ENCODE measurements around the gene POLDIP2. TPM values are rescaled to one million over a fixed set of nuclear protein-coding genes. Genes with fewer than 3 reads are reported as not detected.

POLDIP2 gene
- total RNA-seq, 1 experiment from 2014 or later: 82.8 TPM

DNA sequence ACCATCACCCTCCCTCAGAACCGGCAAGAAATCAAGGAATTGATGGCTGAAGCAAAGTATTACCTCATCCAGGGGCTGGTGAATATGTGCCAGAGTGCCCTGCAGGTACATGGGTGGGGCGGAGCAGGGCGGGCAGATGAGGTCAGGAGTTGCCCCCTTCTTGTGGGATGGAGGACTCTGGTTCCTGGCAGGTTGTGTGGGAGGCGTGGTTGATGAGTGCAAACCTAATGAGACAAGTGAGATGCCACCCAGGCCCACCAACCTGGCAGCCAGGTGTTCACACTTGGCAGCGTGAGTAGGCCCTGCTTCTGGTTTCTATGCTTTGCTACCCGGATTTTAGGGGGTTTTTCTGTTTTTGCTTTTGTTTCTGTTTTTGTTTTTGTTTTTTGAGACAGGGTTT is 17.0 kb downstream of the POLDIP2 start:
- no peak overlapping the region for H3K4ac ChIP-seq (ENCODE audit: low read depth, low read length)
- no peak overlapping the region for H3K4me2 ChIP-seq (ENCODE audit: insufficient read depth, insufficient read length, low read length)
- no peak overlapping the region for H3K14ac ChIP-seq (ENCODE audit: insufficient read depth, low read length)
- Mint-ChIP-seq H3K27ac (no peak overlapping the region), H3K27me3 (ENCODE audit: low read depth) (no peaks in the 10 kb centered on the region), H3K36me3 (ENCODE audit: insufficient read depth in 1 of 3, low read depth in 3 of 3) (peaks cover 7 to 46% (median 46%) of the 10 kb centered on the region in 3 experiments; a peak in 5 of 7 replicates), H3K9me3 (no peaks in the 10 kb centered on the region), H3K4me3 (no peak overlapping the region), H3K4me1 (peaks cover 6 to 13% of the 10 kb centered on the region in 2 experiments)
- no peak overlapping the region for H3K56ac ChIP-seq (ENCODE audit: insufficient read length, low read depth, low read length)
- no peak overlapping the region for H4K8ac ChIP-seq (replicated peaks; ENCODE audit: insufficient read length, low read depth, low read length)
- H3K9ac ChIP-seq (ENCODE audit: extremely low read depth, insufficient read length, low read length): no peak overlapping the region
- no peak overlapping the region for H3K27ac ChIP-seq (ENCODE audit: insufficient read length, low read depth, low read length)
- H3T11ph ChIP-seq (ENCODE audit: low read length): no peak overlapping the region
- no peak overlapping the region for H2BK20ac ChIP-seq (ENCODE audit: low read depth, low read length, poor library complexity, severe bottlenecking)
- no peak overlapping the region for H2BK5ac ChIP-seq (ENCODE audit: insufficient read length, low read length)
- H3K79me1 ChIP-seq (ENCODE audit: insufficient read depth, low read depth, low read length, poor library complexity, severe bottlenecking): no peaks in the 10 kb centered on the region
- H3K23me2 ChIP-seq (ENCODE audit: insufficient read length, low read depth, low read length, poor library complexity, severe bottlenecking): peaks cover 9% of the 10 kb centered on the region
- no peak overlapping the region for H2BK15ac ChIP-seq (ENCODE audit: low read depth, low read length)
- H2AK5ac ChIP-seq (ENCODE audit: insufficient read length, low read length): no peak overlapping the region
- H3K27me3 ChIP-seq (ENCODE audit: insufficient read depth, low read length): no peaks in the 10 kb centered on the region
- H3K79me2 ChIP-seq (ENCODE audit: insufficient read depth, low read length): no peaks in the 10 kb centered on the region; the same call in 1 of the 2 replicates
- no peak overlapping the region for H4K91ac ChIP-seq (ENCODE audit: insufficient read length, low read depth, low read length)
- H4K20me1 ChIP-seq (ENCODE audit: control insufficient read depth, insufficient read depth, insufficient read length): no peaks in the 10 kb centered on the region
- peaks cover 4% of the 10 kb centered on the region; the same call in 1 of the 2 replicates for H3K4me1 ChIP-seq (ENCODE audit: insufficient read depth, low read length)
- WGBS (ENCODE audit: extremely low coverage, insufficient read length, low lambda C conversion rate): no CpG with 5 or more reads among the region's 6 CpGs
- no peak overlapping the region for H2BK12ac ChIP-seq (ENCODE audit: insufficient read length, low read depth, low read length)
- no peak for TF ChIP-seq CTCF (conservative IDR thresholded peaks at IDR 0.05)
- H2BK120ac ChIP-seq (ENCODE audit: low read depth, low read length, poor library complexity, severe bottlenecking): no peak overlapping the region
- no peak overlapping the region for H3K23ac ChIP-seq (ENCODE audit: insufficient read length, low read depth, low read length)
- no peak overlapping the region for H2AFZ ChIP-seq (ENCODE audit: low read length)
- no peak for DNase-seq
- H3K9me3 ChIP-seq (ENCODE audit: control insufficient read depth, low read depth, low read length): no peaks in the 10 kb centered on the region
- no peak overlapping the region for H3K18ac ChIP-seq (ENCODE audit: insufficient read length, low read depth, low read length)
- no peak overlapping the region for H4K5ac ChIP-seq (ENCODE audit: insufficient read length, low read depth, low read length)
